ENCODE results near the gene CRYGA.

- TF ChIP-seq REST (IDR thresholded peaks at IDR 0.05; ENCODE audit: insufficient read depth in 1 of 2, low read depth in 2 of 2, low read length in 1 of 2) (no peak), SIN3A (IDR thresholded peaks at IDR 0.05; ENCODE audit: borderline replicate concordance, insufficient read depth, low read depth, low read length) (no peak), CTCF (IDR thresholded peaks at IDR 0.05) (no peak), POLR2AphosphoS5 (IDR thresholded peaks at IDR 0.05; ENCODE audit: low read depth, low read length) (no peak), TCF7L2 (IDR thresholded peaks at IDR 0.05; ENCODE audit: low read depth, low read length) (no peak)
Measured at GRCh38 chr2:208129744-208130711, 33.4 kb downstream of the CRYGA start, which contains the start of gene CRYGC.

Measured in Panc1 (cell line).